Neural progenitor cell (in vitro differentiated cells): ENCODE results near the gene BHLHA9.
"Not testable (repeated sequence)": the region's sequence is repeated elsewhere in the genome, so short reads cannot be mapped to it uniquely, and the experiment has no call there.

ENCODE experiments used
- EZH2 ChIP-seq: fragments of 200-600 bp; sonication (generic); IDR thresholded peaks from 2 replicates; pipeline ENCODE4 v1.6.1; 2017; ENCODE audit warnings: antibody characterized with exemption, mild to moderate bottlenecking, moderate library complexity
- EZH2phosphoT487 ChIP-seq: fragments of 200-600 bp; sonication (generic); IDR thresholded peaks from 2 replicates; pipeline ENCODE4 v1.6.1; 2017; ENCODE audit warnings: antibody characterized with exemption
- TF ChIP-seq, protein P1 (sequence below): fragments of 200-600 bp; sonication (generic); IDR thresholded peaks from 2 replicates; pipeline ENCODE4 v1.5.1; 2017; ENCODE audit warnings: antibody characterized with exemption, mild to moderate bottlenecking

- TF ChIP-seq, protein P1, sequence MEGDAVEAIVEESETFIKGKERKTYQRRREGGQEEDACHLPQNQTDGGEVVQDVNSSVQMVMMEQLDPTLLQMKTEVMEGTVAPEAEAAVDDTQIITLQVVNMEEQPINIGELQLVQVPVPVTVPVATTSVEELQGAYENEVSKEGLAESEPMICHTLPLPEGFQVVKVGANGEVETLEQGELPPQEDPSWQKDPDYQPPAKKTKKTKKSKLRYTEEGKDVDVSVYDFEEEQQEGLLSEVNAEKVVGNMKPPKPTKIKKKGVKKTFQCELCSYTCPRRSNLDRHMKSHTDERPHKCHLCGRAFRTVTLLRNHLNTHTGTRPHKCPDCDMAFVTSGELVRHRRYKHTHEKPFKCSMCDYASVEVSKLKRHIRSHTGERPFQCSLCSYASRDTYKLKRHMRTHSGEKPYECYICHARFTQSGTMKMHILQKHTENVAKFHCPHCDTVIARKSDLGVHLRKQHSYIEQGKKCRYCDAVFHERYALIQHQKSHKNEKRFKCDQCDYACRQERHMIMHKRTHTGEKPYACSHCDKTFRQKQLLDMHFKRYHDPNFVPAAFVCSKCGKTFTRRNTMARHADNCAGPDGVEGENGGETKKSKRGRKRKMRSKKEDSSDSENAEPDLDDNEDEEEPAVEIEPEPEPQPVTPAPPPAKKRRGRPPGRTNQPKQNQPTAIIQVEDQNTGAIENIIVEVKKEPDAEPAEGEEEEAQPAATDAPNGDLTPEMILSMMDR, result not testable (repeated sequence)
- not testable (repeated sequence) for TF ChIP-seq EZH2, EZH2phosphoT487
These were observed 37.6 kb downstream of the BHLHA9 start for GRCh38 chr17:1307829-1308228.
